Ishikawa (cell line): ENCODE data around the gene LRFN2.

Experiments used
- CEBPB ChIP-seq: IDR thresholded peaks from 2 replicates; pipeline ENCODE4 v1.6.1; 2012
- CREB1 ChIP-seq: IDR thresholded peaks from 2 replicates; pipeline ENCODE4 v1.6.1; 2012; ENCODE audit warnings: low read depth
- EGR1 ChIP-seq: IDR thresholded peaks from 2 replicates; pipeline ENCODE4 v1.6.1; 2012
- EP300 ChIP-seq: IDR thresholded peaks from 2 replicates; pipeline ENCODE4 v1.6.1; 2012; ENCODE audit warnings: borderline replicate concordance
- FOXM1 ChIP-seq: IDR thresholded peaks from 2 replicates; pipeline ENCODE4 v1.6.1; 2012; ENCODE audit warnings: low read depth, borderline replicate concordance
- NFIC ChIP-seq: IDR thresholded peaks from 2 replicates; pipeline ENCODE4 v1.6.1; 2012
- RAD21 ChIP-seq: IDR thresholded peaks from 2 replicates; pipeline ENCODE4 v1.6.1; 2012; ENCODE audit warnings: low read depth
- REST ChIP-seq: IDR thresholded peaks from 2 replicates; pipeline ENCODE4 v1.6.1; 2012; ENCODE audit warnings: low read depth, mild to moderate bottlenecking
- TAF1 ChIP-seq: IDR thresholded peaks from 2 replicates; pipeline ENCODE4 v1.6.1; 2012; ENCODE audit warnings: low read depth, mild to moderate bottlenecking
- TCF12 ChIP-seq: IDR thresholded peaks from 2 replicates; pipeline ENCODE4 v1.6.1; 2012; ENCODE audit warnings: low read depth
- TEAD4 ChIP-seq: IDR thresholded peaks from 2 replicates; pipeline ENCODE4 v1.6.1; 2012
- YY1 ChIP-seq: IDR thresholded peaks from 2 replicates; pipeline ENCODE4 v1.6.1; 2012; ENCODE audit warnings: low read depth
- ZBTB7A ChIP-seq: IDR thresholded peaks from 2 replicates; pipeline ENCODE4 v1.6.1; 2012; ENCODE audit warnings: low read depth
- TF ChIP-seq, protein P1 (sequence below): IDR thresholded peaks from 2 replicates; pipeline ENCODE4 v1.6.1; 2012
- TF ChIP-seq, protein P2 (sequence below): IDR thresholded peaks from 2 replicates; pipeline ENCODE4 v1.6.1; 2012

Gene LRFN2

DNA sequence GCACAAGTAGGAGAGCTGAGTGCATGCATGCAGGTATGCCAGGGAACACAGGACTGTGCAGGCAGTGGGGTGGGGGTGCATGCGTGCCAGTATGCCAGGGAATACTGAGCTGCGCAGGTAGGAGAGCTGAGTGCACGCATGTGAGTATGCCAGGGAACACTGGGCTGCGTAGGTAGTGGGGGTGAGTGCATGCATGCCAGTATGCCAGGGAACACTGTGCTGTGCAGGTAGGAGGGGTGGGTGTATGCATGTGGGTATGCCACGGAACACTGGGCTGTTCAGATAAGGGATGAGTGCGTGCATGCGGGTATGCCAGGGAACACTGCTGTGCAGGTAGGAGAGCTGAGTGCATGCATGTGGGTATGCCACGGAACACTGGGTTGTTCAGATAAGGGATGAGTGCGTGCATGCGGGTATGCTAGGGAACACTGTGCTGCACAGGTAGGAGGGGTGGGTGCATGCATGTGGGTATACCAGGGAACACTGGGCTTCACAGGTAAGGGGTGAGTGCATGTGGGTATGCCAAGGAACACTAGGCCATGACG is 77.4 kb downstream of the LRFN2 start:
- no peak for TF ChIP-seq EP300
- no peak for TF ChIP-seq TEAD4
- TF ChIP-seq, protein P1, sequence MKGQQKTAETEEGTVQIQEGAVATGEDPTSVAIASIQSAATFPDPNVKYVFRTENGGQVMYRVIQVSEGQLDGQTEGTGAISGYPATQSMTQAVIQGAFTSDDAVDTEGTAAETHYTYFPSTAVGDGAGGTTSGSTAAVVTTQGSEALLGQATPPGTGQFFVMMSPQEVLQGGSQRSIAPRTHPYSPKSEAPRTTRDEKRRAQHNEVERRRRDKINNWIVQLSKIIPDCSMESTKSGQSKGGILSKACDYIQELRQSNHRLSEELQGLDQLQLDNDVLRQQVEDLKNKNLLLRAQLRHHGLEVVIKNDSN, result no peak
- TF ChIP-seq NFIC, result no peak
- TF ChIP-seq EGR1, result no peak
- TF ChIP-seq, protein P2, sequence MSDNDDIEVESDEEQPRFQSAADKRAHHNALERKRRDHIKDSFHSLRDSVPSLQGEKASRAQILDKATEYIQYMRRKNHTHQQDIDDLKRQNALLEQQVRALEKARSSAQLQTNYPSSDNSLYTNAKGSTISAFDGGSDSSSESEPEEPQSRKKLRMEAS, result no peak
- no peak for TF ChIP-seq CEBPB
- TF ChIP-seq FOXM1, result no peak
- no peak for TF ChIP-seq TAF1

DNA sequence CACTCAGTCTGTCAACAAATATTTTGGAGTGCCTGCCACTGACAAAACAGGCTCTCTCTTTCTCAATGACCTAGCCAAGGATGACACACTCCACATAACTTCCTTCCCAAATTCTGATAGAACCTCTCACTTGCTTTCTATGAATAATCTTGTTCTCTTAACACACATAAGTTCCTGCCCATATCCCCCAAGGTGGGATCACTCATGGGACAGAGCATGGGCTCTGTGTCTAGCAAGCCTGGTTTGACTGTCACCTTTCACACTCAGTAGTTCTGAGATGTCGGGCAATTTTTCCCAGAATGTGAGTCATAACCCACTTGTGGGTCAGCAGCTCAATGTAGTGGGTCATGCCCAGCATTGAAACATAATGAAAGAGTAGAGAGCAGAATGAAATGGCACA is 78.1 kb downstream of the LRFN2 start:
- TF ChIP-seq CEBPB (no peak), ZBTB7A (no peak), TAF1 (no peak), EGR1 (no peak), EP300 (no peak), TCF12 (no peak), YY1 (no peak), CREB1 (no peak)
- TF ChIP-seq, protein P1, result no peak

- no peak for TF ChIP-seq REST
- no peak for TF ChIP-seq TEAD4
- TF ChIP-seq, protein P1, result no peak
- no peak for TF ChIP-seq YY1
- TF ChIP-seq EP300, result no peak
- TF ChIP-seq RAD21, result no peak
- no peak for TF ChIP-seq TCF12
- TF ChIP-seq, protein P2, result no peak
- no peak for TF ChIP-seq CEBPB
- no peak for TF ChIP-seq FOXM1
- TF ChIP-seq CREB1, result no peak
- TF ChIP-seq ZBTB7A, result no peak
- no peak for TF ChIP-seq TAF1
- no peak for TF ChIP-seq NFIC
- TF ChIP-seq EGR1, result no peak
Measured at GRCh38 chr6:40506954-40507353, 80.2 kb downstream of the LRFN2 start.

DNA sequence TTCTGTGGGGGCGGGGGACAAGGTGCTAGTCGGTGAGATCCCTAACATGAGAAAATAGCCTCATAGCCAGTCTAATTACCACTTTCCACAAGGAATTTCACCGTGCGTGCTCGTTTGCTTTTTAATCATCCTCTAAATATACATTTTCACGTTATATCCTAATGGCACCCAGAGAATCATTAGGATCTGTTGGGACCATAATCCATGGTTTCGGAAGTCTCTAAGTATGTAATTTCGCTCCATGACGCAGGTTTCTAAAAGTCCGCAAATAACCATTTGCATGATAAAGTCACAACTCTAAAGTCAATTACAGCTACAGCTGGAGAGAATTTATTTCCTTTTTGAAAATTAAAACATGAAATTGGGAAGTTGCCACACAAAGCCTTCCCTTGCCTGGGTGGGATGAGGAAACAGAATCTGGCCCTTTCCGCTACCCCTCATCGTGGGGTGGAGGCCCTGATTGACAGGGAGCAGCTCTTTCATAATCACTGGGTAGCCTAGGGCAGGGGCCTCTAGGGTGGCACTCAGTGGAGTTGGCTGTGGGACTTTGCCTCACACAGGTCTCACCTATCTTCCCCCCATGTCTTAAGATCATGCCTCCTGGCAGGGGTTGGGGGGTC is 81.9 kb downstream of the LRFN2 start:
- no peak for TF ChIP-seq ZBTB7A
- TF ChIP-seq RAD21, result no peak
- no peak for TF ChIP-seq EP300
- TF ChIP-seq TEAD4, result no peak
- no peak for TF ChIP-seq REST

DNA sequence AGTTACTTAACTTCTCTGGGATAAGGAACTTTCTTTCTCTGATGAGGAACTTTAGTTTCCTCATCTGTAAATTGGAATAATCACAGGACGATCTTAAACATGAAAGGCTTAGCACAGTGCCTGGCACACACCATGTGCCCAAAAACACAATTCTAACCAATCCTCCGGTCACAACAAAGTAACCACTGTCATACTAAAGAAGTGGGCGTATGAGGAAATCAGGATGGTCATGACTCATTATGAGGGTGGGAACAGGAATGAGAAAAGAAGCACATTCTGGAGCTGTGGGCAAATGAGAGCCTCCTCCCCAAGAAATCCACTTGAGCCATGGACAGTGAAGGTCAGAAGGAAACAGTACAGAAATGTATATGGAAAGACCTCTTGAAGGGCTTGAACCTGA is 82.9 kb downstream of the LRFN2 start:
- TF ChIP-seq, protein P1, result no peak
- no peak for TF ChIP-seq TCF12
- TF ChIP-seq EP300, result no peak
- TF ChIP-seq REST, result no peak
- TF ChIP-seq RAD21, result no peak
